Lower leg skin (tissue), 3 donors: Measurements from ENCODE around the gene MBNL2.

ENCODE experiments used
- CTCF ChIP-seq, 3 donors: fragments of 450-650 bp; IDR thresholded peaks; one replicate each; pipeline ENCODE4 v1.5.1; 2016; ENCODE audit warnings: antibody characterized with exemption in 3 of 3, mild to moderate bottlenecking in 3 of 3, moderate library complexity in 2 of 3
- POLR2A ChIP-seq, 2 donors: fragments of 450-650 bp; IDR thresholded peaks; one replicate each; pipeline ENCODE4 v1.6.1; 2016 to 2017; ENCODE audit warnings: antibody characterized with exemption in 2 of 2, mild to moderate bottlenecking in 1 of 2, moderate library complexity in 1 of 2

- TF ChIP-seq CTCF (IDR thresholded peaks at IDR 0.05) (no peak), POLR2A (IDR thresholded peaks at IDR 0.05) (no peak)
Measured at GRCh38 chr13:97198753-97199152, 23.4 kb upstream of the MBNL2 start.
